IMR-90 (cell line): ENCODE results near the gene FAM193A. TPM values are rescaled to one million over a fixed set of nuclear protein-coding genes. Genes with fewer than 3 reads are reported as not detected.

ENCODE experiments used
- ATAC-seq: fragments of 200-7000 bp; cut with Tn5 transposase; 2 replicates; pipeline ENCODE4 v1.9.1; 2020; ENCODE audit warnings: low read depth, mild to moderate bottlenecking, moderate library complexity
- BruUV-seq: library from RNA; stranded (reverse); fragments of 400-500 nt; replicated peaks from 2 replicates; lab custom pipeline; 2021; lab: Mats Ljungman, UMichigan
- CTCF ChIA-PET: fragments of 300-600 bp; formaldehyde crosslinking; extraction: SDS; loops from one replicate; lab custom pipeline; 2021; ENCODE audit warnings: antibody characterized with exemption; lab: Yijun Ruan, JAX
- POLR2A ChIA-PET: fragments of 300-600 bp; sonication (Branson Sonifier 250); formaldehyde crosslinking; loops from one replicate; lab custom pipeline; 2022; ENCODE audit warnings: antibody characterized with exemption; ENCODE audit not compliant: unreplicated experiment; lab: Charles Lee
- DNase-seq: peaks from one replicate; pipeline ENCODE4 v3.0.0; 2013
- H2AFZ ChIP-seq: replicated peaks from 2 replicates; pipeline ENCODE3; 2013; ENCODE audit warnings: low read length, mild to moderate bottlenecking; ENCODE audit not compliant: poor library complexity
- H2AK5ac ChIP-seq: 2 replicates; pipeline ENCODE4 v1.6.1; 2013; ENCODE audit warnings: low read depth, low read length, inconsistent platforms
- H2AK9ac ChIP-seq: replicated peaks from 2 replicates; pipeline ENCODE3; 2013; ENCODE audit warnings: mild to moderate bottlenecking, low read depth, low read length, moderate library complexity; ENCODE audit not compliant: poor library complexity
- H2BK120ac ChIP-seq: 2 replicates; pipeline ENCODE4 v1.6.1; 2013; ENCODE audit warnings: low read depth, low read length, inconsistent platforms
- H2BK15ac ChIP-seq: 3 replicates; pipeline ENCODE4 v1.6.1; 2013; ENCODE audit warnings: low read depth, low read length, inconsistent platforms
- H2BK20ac ChIP-seq: 2 replicates; pipeline ENCODE4 v1.6.1; 2013; ENCODE audit warnings: low read depth, mild to moderate bottlenecking, inconsistent platforms, low read length, moderate library complexity
- H2BK5ac ChIP-seq: 2 replicates; pipeline ENCODE4 v1.6.1; 2013; ENCODE audit warnings: mild to moderate bottlenecking, low read depth, low read length, inconsistent platforms; ENCODE audit not compliant: poor library complexity, severe bottlenecking
- H3K14ac ChIP-seq: replicated peaks from 2 replicates; pipeline ENCODE4 v1.6.1; 2013; ENCODE audit warnings: low read depth, low read length, inconsistent platforms
- H3K18ac ChIP-seq: 2 replicates; pipeline ENCODE4 v1.6.1; 2013; ENCODE audit warnings: low read depth, low read length, control low read depth
- H3K23ac ChIP-seq: 2 replicates; pipeline ENCODE4 v1.6.1; 2013; ENCODE audit warnings: low read depth, low read length, inconsistent platforms
- H3K27ac ChIP-seq: 2 replicates; pipeline ENCODE4 v1.5.1; 2013; ENCODE audit warnings: mild to moderate bottlenecking, control low read depth, low read length; ENCODE audit not compliant: insufficient read depth
- H3K27me3 ChIP-seq: 2 replicates; pipeline ENCODE4 v1.6.1; 2013; ENCODE audit warnings: low read length; ENCODE audit not compliant: control insufficient read depth, insufficient read depth
- H3K36me3 ChIP-seq: 2 replicates; pipeline ENCODE4 v1.6.1; 2013; ENCODE audit warnings: low read length, mixed read lengths; ENCODE audit not compliant: control insufficient read depth, insufficient read depth
- H3K4ac ChIP-seq: 2 replicates; pipeline ENCODE4 v1.6.1; 2013; ENCODE audit warnings: low read depth, low read length, inconsistent platforms
- H3K4me1 ChIP-seq: 2 replicates; pipeline ENCODE4 v1.6.1; 2013; ENCODE audit warnings: low read length, mixed read lengths; ENCODE audit not compliant: control insufficient read depth, insufficient read depth
- H3K4me2 ChIP-seq: 2 replicates; pipeline ENCODE4 v1.6.1; 2013; ENCODE audit warnings: low read depth, mild to moderate bottlenecking, control low read depth, low read length, moderate library complexity
- H3K4me3 ChIP-seq: 2 replicates; pipeline ENCODE4 v1.5.1; 2013; ENCODE audit warnings: low read depth, mild to moderate bottlenecking, control low read depth, low read length, moderate library complexity; ENCODE audit not compliant: insufficient read depth
- H3K56ac ChIP-seq: 2 replicates; pipeline ENCODE4 v1.6.1; 2013; ENCODE audit warnings: low read length, inconsistent platforms; ENCODE audit not compliant: insufficient read depth; ENCODE audit errors: extremely low read depth
- H3K79me1 ChIP-seq, 2 experiments: 2 replicates each; pipeline ENCODE4 v1.6.1; 2013; ENCODE audit warnings: low read length in 2 of 2, inconsistent platforms in 1 of 2, low read depth in 1 of 2
- H3K9ac ChIP-seq: 2 replicates; pipeline ENCODE4 v1.6.1; 2013; ENCODE audit warnings: low read depth, low read length, control low read depth
- H3K9me1 ChIP-seq: 2 replicates; pipeline ENCODE4 v1.6.1; 2013; ENCODE audit warnings: low read length, inconsistent platforms; ENCODE audit not compliant: insufficient read depth
- H3K9me3 ChIP-seq: 2 replicates; pipeline ENCODE4 v1.6.1; 2013; ENCODE audit warnings: low read length; ENCODE audit not compliant: control insufficient read depth, insufficient read depth
- H4K20me1 ChIP-seq: 2 replicates; pipeline ENCODE4 v1.6.1; 2013; ENCODE audit warnings: low read length, inconsistent platforms; ENCODE audit not compliant: insufficient read depth
- H4K5ac ChIP-seq: 2 replicates; pipeline ENCODE4 v1.6.1; 2013; ENCODE audit warnings: mild to moderate bottlenecking, low read depth, low read length, control low read depth
- H4K8ac ChIP-seq, 2 experiments: 2 replicates each; pipeline ENCODE4 v1.6.1; 2013; ENCODE audit warnings: low read depth in 2 of 2, low read length in 2 of 2, control low read depth in 1 of 2, inconsistent platforms in 1 of 2
- H4K91ac ChIP-seq: 2 replicates; pipeline ENCODE4 v1.6.1; 2013; ENCODE audit warnings: low read depth, low read length, inconsistent platforms; ENCODE audit not compliant: insufficient read depth
- MXI1 ChIP-seq: IDR thresholded peaks from 2 replicates; pipeline ENCODE4 v1.6.1; 2012; ENCODE audit warnings: low read depth, mild to moderate bottlenecking, low read length, moderate library complexity, borderline replicate concordance
- NFE2L2 ChIP-seq: fragments of 150-350 bp; IDR thresholded peaks from 2 replicates; pipeline ENCODE4 v1.6.1; 2016; ENCODE audit warnings: low read depth, mild to moderate bottlenecking, low read length
- RCOR1 ChIP-seq: IDR thresholded peaks from 2 replicates; pipeline ENCODE4 v1.6.1; 2012; ENCODE audit warnings: mild to moderate bottlenecking, low read length, improper control_type of control experiment; ENCODE audit not compliant: insufficient replicate concordance
- WGBS, 2 experiments: methylation state at CpG; one replicate each; pipeline versions ENCODE4 v1.1.5 to v1.1.7; 2013; ENCODE audit warnings: missing lambda C conversion rate in 2 of 2; ENCODE audit not compliant: insufficient read length in 1 of 2; ENCODE audit errors: extremely low coverage in 2 of 2; 5-methylcytosine and 5-hydroxymethylcytosine counted together
- dilution Hi-C: fragments of 300-500 bp; cut with HindIII; formaldehyde crosslinking; loops from one replicate; pipeline ENCODE4 v1.14.3; 2018; ENCODE audit warnings: low sequenced_read_pairs; ENCODE audit not compliant: unreplicated experiment
- in situ Hi-C: fragments of 300-500 bp; cut with MboI; formaldehyde crosslinking; loops from 3 replicates; pipeline ENCODE4 v1.14.3; 2019; ENCODE audit warnings: low sequenced_read_pairs, inconsistent platforms, mixed read lengths
- intact Hi-C: fragments of 100-400 bp; cut with micrococcal nuclease; formaldehyde crosslinking; loops from 2 replicates; pipeline ENCODE4 v1.10.0; 2022
- polyA plus RNA-seq, 3 experiments: library from polyadenylated mRNA; depleted of rRNA; stranded (reverse); fragments of >200 nt; gene quantifications; 2 replicates each; pipeline ENCODE4 v1.2.3, GENCODE V29; 2012; ENCODE audit warnings: low replicate concordance in 1 of 3
- total RNA-seq: library from RNA; depleted of rRNA; stranded (reverse); fragments of >200 nt; gene quantifications from 2 replicates; pipeline ENCODE4 v1.2.3, GENCODE V29; 2012

FAM193A gene
- total and polyA plus RNA-seq, 2 of the 4 experiments (the other 2 are of a cell fraction): 6.8 to 11.0 TPM

DNA sequence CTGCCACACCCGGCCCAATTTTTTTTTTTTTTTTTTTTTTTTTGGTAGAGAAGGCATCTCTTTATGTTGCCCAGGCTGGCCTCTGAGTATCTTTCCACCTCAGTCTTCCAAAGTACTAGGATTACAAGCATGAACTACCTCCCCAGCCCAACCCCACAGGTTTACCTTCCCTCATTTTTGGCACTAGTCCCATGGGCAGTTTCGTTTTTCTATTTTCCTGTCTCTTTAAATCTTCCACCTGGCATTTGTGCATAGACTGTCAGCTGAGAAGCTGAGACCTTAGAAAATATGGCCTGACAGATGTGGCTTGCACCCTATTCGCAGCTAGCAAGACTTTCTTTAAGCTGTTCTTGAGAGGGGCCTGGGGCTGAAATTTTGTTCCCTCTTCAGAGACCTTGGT lies 191.8 kb downstream of the FAM193A start:
- Histone ChIP-seq H3K23ac (no peak overlapping the region), H2AFZ (no peak overlapping the region), H4K20me1 (no peaks in the 10 kb centered on the region; the same call in 1 of the 2 replicates), H2BK5ac (no peak overlapping the region), H3K9me1 (peaks cover 5% of the 10 kb centered on the region; the same call in 1 of the 2 replicates), H3K4me1 (no peaks in the 10 kb centered on the region), H3K9me3 (no peaks in the 10 kb centered on the region), H3K4me2 (no peak overlapping the region), H3K56ac (no peak overlapping the region), H3K27ac (no peak overlapping the region), H3K36me3 (peaks cover 32% of the 10 kb centered on the region), H2AK5ac (no peak overlapping the region), H4K91ac (no peak overlapping the region), H4K8ac (no peak overlapping the region), H3K27me3 (no peaks in the 10 kb centered on the region), H2AK9ac (no peak overlapping the region), H3K14ac (no peak overlapping the region), H4K5ac (no peak overlapping the region), H2BK120ac (no peak overlapping the region), H3K18ac (no peak overlapping the region), H3K4ac (no peak overlapping the region), H3K79me1 (peaks cover 3 to 9% of the 10 kb centered on the region in 2 experiments; a peak in 3 of 4 replicates), H3K9ac (no peak overlapping the region), H2BK15ac (no peak overlapping the region), H2BK20ac (no peak overlapping the region), H3K4me3 (no peak overlapping the region)
- CTCF ChIA-PET: interaction anchor here (0.8 kb wide), 1 partner anchor 18 kb away, joined by 4 read pairs; no protein-coding TSS in a partner anchor
- no peak for ATAC-seq
- intact Hi-C loops (no loop called here), dilution Hi-C loops (no loop called here), in situ Hi-C loops (no loop called here)
- no peak for TF ChIP-seq MXI1
- no peak for TF ChIP-seq RCOR1
- TF ChIP-seq NFE2L2: no peak
- DNase-seq: no peak
- BruUV-seq: no TSS peak
- POLR2A ChIA-PET: no interaction called here
- 60% methylated on average over 1 of the region's 3 CpGs; no CpG with 5 or more reads in 1 of the 2 experiments for WGBS, 2 experiments
